Chondrocyte (in vitro differentiated cells): Measurements from ENCODE around the gene TGFB2. TPM values are rescaled to one million over a fixed set of nuclear protein-coding genes. Genes with fewer than 3 reads are reported as not detected.

ENCODE experiments used
- DNase-seq: peaks from one replicate; pipeline ENCODE4 v3.0.0; 2021; ENCODE audit warnings: mixed read lengths, low spot score
- H3K27ac Mint-ChIP-seq: one replicate; pipeline ENCODE4 v1.8.0; 2021; ENCODE audit warnings: mild to moderate bottlenecking, moderate library complexity, mixed read lengths; ENCODE audit not compliant: unreplicated experiment
- H3K27me3 Mint-ChIP-seq: 2 replicates; pipeline ENCODE4 v1.8.0; 2021; ENCODE audit warnings: low read depth, mixed read lengths
- H3K36me3 Mint-ChIP-seq: 2 replicates; pipeline ENCODE4 v1.8.0; 2021; ENCODE audit warnings: low read depth, mixed read lengths
- H3K4me1 Mint-ChIP-seq: 2 replicates; pipeline ENCODE4 v1.8.0; 2021; ENCODE audit warnings: low read depth, mild to moderate bottlenecking, mixed read lengths
- H3K4me3 Mint-ChIP-seq: one replicate; pipeline ENCODE4 v1.8.0; 2021; ENCODE audit warnings: mild to moderate bottlenecking, moderate library complexity, mixed read lengths; ENCODE audit not compliant: unreplicated experiment
- H3K9me3 Mint-ChIP-seq: 2 replicates; pipeline ENCODE4 v1.8.0; 2021; ENCODE audit warnings: low read depth, mixed read lengths
- CTCF ChIP-seq: fragments of 200-600 bp; sonication (generic); IDR thresholded peaks from 2 replicates; pipeline ENCODE4 v1.5.0; 2021; ENCODE audit warnings: antibody characterized with exemption, mild to moderate bottlenecking, moderate library complexity
- total RNA-seq: library from RNA; stranded (reverse); gene quantifications from 3 replicates; pipeline ENCODE4 v1.2.1, GENCODE V29; 2021

The TGFB2 gene
- total RNA-seq, 1 donor from 2014 or later = 226 TPM

GRCh38 chr1:218459878-218460711, 115.0 kb downstream of the TGFB2 start:
- Mint-ChIP-seq H3K27ac (peak overlapping the region; percentile 97), H3K36me3 (no peaks in the 10 kb centered on the region), H3K27me3 (no peaks in the 10 kb centered on the region), H3K4me1 (peaks cover 56% of the 10 kb centered on the region), H3K4me3 (peak overlapping the region; percentile 42), H3K9me3 (no peaks in the 10 kb centered on the region)
- DNase-seq = no peak
- no peak for TF ChIP-seq CTCF

DNA sequence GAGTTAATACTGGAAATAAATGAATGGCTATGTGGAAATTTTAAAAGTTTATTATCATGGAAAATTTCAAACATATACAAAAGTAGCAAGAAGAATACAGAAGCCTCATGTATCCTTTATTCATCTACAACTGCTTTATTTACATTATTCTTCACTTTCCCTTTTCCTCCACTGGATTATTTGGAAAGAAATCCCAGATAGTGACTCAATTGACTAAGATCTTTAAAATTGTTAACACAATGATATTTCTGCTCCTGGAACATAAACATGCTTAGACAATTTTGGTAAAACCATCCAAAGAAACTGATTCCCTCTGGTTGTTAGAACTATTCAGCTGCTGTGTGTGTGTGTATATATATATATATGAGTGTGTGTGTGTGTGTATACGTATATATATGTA, 116.2 kb downstream of the TGFB2 start:
- peaks cover 60% of the 10 kb centered on the region for H3K4me1 Mint-ChIP-seq
- H3K27ac Mint-ChIP-seq = peak overlapping the region; percentile 97
- no peaks in the 10 kb centered on the region for H3K9me3 Mint-ChIP-seq
- TF ChIP-seq CTCF = no peak
- no peaks in the 10 kb centered on the region for H3K27me3 Mint-ChIP-seq
- no peak overlapping the region for H3K4me3 Mint-ChIP-seq
- H3K36me3 Mint-ChIP-seq = no peaks in the 10 kb centered on the region
- no peak for DNase-seq

DNA sequence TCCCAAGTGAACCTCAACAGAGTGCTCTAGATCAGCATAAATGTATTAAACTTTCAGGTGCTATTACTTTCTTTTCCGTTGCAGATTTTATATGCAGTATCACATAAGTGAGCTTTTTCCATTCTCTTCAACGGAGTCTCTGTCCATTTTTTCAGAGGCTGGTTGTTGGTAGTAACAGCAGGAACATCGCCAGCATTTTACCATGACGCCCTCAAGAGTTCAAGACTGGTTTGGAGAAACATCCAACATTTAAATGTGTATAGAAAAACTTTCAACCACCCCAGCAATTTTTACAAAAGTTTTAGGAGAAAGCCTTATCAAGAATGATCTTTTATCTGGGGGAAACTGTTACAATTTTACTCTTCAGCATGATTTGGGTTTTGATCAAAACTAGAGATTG, 117.0 kb downstream of the TGFB2 start:
- DNase-seq = no peak
- Mint-ChIP-seq H3K4me1 (peaks cover 67% of the 10 kb centered on the region), H3K27ac (peak overlapping the region; percentile 99), H3K9me3 (no peaks in the 10 kb centered on the region), H3K36me3 (no peaks in the 10 kb centered on the region), H3K27me3 (no peaks in the 10 kb centered on the region), H3K4me3 (no peak overlapping the region)
- TF ChIP-seq CTCF = no peak

DNA sequence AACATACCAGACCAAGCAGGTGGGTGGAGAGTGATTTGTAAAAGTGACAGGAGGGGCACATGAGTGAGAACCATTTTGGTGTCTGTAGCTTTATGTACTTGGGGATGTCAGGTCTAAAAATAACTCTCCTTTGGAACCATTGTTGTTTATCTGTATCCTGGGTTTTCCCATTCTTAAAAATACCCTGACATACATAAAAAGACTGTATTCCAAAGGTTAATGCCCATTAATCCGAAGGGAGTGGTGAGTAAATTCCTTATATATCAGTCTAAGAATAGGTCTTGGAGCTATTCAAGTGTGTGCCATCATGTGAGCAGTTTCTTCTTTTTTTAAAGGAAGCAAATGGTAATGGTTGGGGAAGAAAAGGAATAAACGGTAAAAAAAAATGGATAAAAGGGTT, 117.5 kb downstream of the TGFB2 start:
- Mint-ChIP-seq H3K4me3 (peak overlapping the region; percentile 55), H3K27ac (peak overlapping the region; percentile 99), H3K27me3 (no peaks in the 10 kb centered on the region), H3K36me3 (no peaks in the 10 kb centered on the region), H3K9me3 (no peaks in the 10 kb centered on the region), H3K4me1 (peaks cover 69% of the 10 kb centered on the region)
- no peak for TF ChIP-seq CTCF
- DNase-seq = no peak

DNA sequence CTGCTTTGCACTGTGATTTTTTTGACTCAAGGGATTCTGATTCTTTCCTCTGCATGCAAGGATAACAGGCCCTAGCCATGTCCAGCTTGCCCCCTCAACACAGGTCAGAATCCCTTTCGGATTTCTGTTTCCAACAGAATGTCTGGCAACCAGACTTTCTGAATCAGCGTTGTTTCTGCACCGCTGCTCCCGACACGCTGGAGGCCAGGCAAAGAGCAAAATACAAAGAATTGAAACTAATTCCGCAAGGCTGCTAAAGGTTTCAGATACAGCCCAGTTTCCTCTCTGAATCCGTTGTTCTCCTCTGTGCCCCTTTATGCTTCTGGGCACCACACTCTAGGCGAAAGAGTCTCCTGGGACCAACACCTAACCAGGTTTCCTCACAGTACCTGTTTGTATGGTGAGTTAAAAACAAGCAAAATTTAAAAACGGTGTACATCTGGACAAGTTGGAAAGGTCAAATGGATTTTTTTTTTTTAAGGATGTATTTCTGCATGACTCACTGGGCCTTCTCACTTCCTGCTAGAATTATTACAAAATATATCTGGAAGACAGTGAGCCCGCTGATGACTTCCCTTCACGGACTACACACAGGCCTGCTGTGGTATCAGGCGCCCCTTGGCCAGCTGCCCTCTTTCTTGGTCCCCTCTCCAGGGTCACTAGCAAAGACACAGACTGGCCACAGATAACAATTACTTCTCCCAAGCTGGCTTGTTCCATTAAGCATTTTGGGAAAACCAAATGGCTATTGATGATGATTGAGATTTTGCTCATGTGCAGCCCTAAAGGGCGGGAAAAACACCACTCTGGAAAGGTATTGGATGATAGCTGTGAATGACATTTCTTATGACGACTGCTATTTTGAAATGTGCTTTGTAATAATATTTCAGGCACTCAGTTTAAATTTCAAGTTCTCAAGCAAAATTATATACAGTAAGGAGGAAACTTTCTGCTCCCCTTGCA, 118.3 kb downstream of the TGFB2 start:
- Mint-ChIP-seq H3K4me3 (peak overlapping the region; percentile 55), H3K4me1 (peaks cover 69% of the 10 kb centered on the region), H3K9me3 (no peaks in the 10 kb centered on the region), H3K27ac (peak overlapping the region; percentile 99), H3K27me3 (no peaks in the 10 kb centered on the region), H3K36me3 (no peaks in the 10 kb centered on the region)
- no peak for DNase-seq
- peak; percentile 45 for TF ChIP-seq CTCF
